Measurements from ENCODE around the gene MED27.

MED27 gene

DNA sequence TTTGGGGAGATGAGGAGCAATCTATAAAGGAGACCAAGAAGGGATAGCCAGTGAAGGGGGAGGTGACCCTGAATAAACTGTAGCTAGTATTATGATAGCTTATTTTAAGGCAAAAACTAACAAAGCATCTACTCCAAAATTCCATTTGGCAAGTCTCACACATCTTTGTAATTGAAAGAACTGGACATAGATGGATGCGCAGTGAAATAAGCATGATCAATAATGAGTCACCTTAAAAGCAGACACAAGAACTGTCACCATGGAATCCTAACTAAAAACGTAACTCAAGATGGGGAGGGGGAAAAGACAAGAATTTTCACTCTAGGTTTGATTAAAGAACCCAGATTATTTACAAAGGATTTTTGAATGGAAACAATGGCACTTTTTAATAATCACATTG lies 164.5 kb downstream of the MED27 start:
- DNase-seq, result no peak

DNA sequence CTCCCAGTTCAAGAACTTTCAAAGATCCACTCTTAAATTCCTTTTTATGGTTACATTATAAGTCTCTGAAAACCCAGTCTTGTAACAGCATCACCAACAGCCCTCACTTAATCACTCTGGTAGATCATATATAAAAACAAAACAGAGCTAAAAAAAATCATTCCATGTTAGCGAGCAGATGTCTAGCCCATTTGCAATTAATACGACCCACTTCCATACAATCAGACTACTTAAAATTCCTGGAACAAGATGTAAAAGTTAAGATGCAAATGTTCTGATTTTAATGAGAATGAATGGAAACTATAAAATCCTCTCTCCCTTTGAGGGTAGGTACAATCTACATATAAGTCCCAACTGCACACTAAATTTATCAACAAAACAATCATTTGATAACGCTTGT lies 167.0 kb downstream of the MED27 start:
- DNase-seq, result no peak

DNA sequence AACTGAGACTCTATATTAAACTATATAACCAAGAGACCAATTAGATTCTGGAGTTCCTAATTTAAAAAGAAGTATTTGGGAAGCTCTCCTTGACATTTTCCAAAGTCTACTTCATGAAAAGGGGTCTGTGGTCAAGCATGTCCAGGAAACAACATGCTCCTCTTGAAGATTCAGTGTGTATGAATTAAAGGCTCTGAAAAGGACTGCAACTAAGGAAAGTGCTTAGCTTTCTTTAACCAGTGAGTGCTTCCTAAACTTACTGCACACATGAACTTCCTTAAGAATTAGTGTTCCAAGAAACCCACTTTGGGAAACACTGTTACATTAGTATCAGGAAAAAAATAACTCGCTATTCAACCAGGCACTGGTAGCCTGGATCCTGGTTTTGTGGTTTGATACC lies 167.6 kb downstream of the MED27 start:
- DNase-seq, result no peak

DNA sequence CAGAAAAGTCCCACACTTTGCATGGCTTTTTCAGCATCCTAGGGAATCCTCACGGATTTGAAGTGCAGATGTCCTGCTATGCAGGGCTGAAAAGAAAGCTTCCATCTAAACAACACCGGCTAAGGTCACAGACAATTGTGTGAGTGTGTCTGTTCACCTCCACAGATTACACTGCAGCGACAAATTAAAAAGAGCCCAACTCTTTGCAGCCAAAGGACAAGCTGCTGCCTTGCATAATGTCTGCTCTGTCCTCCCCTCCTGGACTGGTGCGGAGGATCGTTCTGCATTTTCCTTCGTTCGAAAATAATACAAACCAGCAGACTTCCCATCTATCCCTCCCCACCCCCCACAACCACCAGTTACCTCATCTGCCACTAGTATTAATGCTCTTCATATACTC lies 169.1 kb downstream of the MED27 start:
- no peak for DNase-seq

DNA sequence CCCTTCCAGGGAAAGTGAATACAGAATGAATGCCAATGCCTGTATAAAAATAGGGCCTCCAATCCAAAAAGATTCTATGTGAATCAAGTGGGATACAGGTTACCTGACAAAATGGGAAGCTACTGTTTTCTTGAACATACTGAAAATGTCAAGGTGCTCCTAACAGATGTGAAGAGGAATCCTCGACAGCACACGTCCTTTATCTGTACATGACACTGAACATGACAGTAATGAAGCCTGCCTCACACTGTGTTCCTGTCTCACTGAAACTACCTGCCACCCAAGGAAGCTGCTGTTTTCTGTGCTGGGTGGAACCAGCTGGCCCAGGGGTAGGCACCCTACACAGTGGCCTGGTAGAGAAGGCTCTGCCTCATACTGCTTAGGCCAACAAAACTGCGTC lies 174.5 kb downstream of the MED27 start:
- no peak for DNase-seq

DNA sequence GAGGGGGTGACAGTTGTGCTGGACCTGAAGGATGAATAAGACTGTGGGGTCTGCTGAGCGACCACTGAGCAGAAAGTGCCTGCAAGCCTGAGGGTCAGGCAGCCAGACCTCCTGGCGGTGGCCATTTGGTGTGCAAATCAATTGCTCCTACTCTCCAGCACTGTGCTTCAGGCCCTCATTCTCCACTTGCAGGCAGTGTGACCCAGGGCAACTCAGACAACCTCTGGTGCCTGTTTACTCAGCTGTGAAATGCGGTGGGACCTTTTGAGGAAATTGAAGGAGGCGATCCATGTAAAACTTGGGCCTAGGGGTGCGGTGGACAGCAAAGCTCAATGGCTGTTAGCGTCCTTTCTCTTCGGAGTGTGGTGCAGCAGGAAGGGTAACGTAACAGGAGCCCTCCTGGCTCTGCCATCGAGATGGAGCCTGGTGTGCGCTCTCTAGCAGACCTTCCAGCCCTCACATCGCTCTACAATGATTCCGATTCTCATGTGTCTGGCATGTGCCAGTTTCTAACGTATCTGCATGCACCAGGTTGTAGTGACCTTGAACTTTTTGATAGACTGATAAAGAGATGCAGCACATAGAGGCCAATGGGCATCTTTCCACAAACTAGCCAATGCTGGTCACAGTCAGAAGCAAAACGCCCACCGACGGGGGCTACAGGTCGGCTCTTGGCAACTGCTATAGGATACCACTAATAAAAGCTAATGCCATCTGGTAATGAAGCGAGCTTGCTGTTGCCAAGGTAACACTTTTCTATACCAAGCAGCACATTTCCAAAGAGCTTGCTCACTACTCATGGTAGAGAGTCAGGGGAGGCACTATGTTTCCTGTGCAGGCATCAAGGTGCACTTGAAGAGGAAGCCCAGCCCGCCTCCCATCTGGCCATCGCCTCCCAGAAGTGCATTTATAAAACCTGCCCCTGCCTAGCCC lies 180.1 kb downstream of the MED27 start:
- no peak for DNase-seq

DNA sequence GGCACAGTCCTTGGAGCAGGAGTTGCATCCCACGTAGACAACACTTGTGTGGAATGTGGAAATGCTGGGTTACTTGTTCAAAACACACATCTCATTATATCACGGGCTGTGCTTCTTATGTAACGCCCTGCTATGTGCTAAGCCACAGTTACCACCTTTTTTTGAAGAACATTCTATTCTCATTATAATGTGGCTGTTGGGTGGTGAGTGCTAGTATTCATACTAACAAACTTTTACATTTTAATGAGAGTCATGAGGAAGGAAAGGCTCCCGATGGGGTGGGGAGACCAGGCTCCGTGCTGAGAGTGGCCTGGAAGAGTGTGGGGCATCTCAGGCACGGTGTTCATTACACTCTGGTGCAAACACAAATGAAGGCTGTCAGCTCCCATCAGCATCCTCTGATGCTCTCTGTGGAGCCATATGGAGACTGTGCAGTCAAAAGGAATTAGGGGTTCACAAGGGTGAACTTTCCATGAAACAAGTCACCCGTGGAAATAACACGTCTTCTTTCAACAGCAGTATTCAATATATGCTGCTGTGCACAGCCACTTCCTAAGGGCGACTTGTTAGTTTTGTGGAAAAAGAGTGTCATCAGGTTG lies 186.7 kb downstream of the MED27 start:
- DNase-seq, result no peak

DNA sequence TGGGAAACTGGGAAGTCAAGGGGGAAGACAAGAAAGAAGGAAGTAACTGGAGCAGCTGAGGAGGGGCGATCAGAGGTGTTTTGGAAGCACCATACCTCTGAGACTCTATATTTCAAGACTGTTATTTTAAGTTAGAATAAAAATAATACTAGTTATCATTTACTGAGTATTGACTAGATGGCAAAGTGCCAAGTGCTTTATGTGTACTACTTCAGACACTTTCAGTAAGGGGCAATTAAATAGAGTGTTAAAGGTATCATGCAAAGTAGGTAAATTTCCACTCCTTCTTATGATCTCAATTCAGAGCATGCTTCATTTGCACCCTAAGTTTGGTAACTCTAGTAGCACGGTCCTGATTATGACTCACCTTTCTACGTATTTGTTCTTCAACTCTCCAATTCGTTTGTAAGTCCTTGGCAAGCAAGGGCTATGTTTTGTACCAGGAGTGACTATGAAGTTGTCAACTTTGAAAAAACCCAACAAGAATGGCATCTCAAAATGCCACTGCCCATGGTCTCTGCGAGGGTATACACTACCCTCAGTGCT lies 187.4 kb downstream of the MED27 start:
- no peak for DNase-seq

DNA sequence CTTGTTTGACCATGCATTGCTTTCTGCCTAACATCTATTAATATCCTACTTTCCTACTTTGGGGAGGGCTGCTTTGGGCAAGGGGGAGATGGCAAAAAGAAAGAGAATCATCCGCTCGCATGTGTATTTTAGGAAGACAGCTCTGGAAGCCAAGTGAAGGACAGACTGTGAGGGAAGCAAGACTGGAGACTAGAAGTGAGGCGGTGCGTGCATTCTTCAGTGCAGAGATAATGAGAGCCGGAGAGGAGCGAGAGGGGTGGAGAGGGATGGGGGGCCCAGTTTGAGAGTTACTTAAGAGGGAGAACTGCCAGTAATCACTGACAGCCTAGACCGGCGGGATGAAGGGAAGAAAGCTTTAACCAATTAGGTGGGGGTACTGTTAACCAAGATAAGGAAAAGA lies 188.1 kb downstream of the MED27 start:
- no peak for DNase-seq

DNA sequence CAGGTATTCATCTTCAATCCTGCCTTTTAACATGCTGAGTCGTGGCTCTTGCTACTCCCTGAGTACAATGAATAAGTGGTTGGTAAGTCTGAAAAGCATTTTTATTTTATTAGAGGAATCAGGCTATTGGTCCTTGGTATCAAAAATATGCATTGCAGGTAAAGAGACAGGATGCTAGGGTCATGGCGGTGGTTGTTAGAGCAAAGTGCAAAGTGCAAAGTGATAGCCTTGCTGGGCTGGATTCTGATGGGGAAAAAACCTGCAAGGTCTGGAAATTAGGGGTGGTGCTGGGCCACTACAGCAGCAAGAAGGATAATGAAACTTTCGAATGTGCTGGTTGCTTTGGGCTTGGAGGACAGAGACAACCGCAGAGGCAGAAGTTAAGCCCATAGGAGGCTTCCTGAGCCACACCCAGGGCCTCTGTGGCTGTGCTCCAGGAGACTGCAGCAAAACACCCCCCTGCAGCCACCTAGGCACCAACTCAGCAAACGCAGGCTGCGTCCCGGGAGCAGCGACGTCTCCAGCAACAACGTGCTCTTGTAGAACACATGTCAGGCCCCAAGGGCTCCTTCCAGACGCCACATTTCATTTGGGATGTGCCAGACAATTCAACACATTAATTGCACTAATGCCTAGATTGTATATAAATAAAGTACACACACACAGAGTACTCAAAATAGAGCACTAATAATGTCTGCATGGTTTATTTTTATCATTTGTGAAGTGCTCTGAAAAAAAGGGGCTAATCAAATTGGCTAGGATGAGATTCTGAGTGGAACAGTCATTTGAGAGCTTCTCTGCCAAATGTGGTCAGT lies 190.0 kb downstream of the MED27 start:
- no peak for DNase-seq

DNA sequence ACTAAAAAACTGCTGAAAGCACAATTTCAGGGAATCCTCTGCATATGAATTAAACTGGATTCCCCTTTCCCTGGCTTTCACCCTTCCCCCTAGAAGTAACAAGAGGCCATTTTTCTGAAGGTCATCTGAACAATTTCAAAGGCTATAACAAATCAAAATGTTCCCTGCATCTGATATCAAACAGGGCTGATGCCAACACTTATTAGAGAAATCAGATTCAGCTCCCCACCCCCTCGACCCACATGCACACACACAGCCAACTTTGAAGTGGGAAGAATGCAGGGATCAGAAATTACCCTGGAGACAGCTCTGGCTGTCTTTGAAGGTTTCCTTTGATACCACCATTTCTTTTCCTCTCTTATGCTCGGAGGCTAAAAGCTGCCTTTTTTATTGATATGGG lies 190.7 kb downstream of the MED27 start:
- no peak for DNase-seq

DNA sequence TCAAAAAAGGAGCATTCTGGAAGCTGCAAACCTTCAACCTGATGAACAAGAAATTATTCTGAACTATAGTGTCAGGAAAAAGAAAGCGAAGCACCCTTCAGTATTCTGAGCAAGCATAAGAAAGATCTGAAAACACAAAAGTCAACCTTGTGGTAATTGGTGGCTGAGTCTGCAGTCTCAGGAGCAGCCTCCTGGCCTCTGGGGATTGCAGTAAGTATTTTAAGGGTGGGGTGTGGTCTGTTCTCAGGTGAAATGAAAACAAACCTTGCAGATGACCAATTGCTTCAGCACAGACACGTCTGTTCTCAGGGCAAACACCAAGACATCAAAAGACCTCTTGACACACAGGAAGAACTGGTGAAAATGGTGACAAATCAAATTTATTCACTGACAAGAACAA lies 192.0 kb downstream of the MED27 start:
- DNase-seq, result no peak

DNA sequence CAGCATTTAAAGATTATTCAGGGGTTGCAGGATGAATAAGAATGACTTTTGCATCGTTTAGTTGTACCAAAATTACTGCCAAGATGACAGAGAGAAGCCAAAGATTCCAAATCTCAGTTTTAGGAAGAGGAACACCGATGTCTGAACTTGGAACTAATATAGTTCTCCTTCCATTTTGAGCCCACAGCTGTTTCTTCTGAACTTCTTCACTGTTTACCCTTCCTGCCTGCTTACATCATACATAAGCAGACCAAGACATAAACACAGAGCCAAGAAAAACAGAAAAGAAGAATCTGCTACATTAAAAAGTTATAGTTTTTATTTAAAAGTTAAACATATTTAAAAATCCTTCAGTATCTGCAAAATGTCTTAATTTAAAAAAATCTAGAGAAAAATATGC lies 192.8 kb downstream of the MED27 start:
- DNase-seq, result no peak

DNA sequence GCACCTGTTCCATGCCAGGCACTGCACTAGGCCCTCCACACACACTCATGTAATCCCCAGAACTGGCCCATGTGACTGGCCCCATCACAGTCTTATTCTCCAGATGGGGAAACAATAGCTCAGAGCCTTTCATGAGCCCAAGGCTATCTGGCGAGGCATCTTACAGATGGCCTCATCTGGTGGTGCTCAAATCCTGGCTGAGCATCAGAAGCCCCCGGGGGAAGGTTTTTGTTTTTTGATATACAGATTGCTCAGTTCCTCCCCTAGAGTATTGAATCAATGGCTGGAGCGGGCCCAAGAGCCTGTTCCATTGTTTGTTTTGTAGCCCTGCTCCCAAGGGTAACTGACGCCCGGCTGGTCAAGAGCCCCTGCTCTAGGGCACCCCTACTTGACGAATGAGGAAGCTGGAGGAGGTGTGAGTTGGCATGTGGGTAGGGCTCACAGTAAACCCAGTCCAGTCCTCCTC lies 194.5 kb downstream of the MED27 start:
- DNase-seq, result no peak

DNA sequence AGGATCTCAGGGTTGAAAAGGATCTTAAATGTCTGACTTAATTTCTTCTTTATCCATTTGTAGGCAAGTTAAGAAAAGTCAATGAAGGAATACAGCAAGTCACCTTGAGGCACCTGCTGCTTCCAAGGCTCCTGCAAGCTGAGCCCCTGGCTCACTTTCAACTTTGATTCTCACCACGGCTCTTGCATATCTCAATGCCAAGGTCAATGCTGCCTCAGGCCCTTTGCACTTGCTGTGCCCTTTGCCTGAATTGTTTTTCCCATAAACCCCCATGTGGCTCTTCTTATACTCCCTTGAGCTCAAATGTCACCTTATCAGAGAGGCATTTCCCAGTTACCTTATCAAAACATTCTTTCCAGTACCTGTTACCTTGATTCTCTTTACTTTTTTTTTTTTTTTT lies 195.4 kb downstream of the MED27 start:
- DNase-seq, result no peak

DNA sequence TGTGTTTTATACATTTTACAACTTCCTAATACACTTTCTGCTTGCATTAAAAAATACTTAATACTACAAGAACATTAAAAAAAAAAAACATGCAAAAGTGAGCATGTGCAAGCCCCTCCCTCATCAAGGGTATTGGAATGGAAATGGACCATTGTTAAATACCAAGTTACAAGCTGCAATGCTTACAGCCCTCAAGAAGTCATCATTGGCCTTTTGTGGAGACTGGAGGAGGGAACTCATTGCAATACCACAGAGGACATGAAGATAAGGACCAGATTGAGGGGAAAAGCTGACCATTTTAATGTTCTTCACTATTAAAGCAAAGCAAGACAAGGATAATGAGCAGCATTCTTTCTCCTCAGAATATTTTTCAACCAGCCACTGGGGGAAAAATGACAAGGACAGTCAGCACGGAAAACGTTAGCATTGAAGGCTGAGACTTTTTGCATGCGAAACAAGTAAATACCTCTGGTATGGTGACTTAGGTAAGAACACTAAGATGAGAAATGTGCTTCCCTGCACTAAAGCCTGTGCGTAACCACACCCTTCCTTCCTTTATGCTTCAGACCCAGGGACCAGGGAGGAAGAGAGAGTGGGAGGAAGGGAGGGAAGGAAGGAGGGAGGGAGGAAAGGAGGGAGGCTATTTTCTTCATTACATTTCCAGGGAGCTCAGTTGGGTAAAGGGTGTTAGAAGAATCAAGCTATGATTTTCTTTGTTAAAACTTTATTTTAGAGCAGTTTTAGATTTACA lies 198.7 kb downstream of the MED27 start:
- DNase-seq, result no peak

DNA sequence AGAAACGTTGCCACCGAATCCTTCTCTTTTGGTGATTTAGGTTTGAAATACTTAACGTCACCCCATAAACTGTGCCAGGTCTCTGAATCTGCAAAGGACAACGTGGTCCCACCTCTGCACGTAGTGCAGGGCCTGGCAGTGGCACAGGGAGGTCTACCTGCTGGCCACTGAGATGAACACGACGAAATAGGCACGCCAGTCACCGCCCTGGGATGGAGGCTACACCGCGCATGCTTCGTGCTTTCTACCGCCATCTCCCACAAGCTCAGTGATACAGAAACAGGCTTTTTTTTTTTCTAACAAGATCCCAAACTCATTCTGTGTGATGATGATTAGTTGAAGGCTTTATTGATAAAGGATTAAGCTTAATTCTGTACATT lies 199.8 kb downstream of the MED27 start:
- DNase-seq, result no peak

DNA sequence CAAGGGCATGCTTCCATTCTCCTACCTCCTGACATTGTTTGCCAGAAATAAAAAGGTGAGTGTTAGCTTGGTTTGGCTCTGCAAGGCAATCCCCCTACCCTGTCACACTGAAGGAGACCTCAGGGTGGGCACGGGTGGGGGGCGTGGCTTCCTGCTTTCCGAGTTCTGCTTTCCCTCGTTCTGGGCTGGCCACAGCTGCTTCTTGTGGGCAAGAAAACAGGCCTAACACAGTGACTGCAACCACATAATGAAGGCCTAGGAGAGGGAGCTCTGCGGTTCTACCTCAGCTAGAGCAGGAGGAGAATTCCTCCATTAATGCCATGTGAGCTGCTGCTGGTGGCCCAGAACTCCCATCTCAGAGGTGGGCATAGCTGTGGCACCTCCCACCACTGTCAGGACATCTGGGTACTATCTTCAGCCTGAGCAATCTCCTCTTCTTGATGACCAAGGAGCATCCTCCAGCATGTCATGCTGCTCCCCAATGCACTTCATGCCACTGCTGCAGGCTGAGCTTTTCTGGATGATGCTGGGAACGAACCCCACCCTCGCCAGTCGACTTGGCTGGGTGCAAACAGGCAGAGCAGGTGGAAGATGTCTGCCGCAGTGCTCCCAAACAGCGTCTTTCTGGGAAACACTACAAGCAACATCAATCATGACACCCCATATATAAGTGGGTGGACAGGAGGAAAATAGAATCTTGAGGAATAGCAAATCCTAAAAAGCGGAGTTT lies 200.3 kb downstream of the MED27 start:
- no peak for DNase-seq

DNA sequence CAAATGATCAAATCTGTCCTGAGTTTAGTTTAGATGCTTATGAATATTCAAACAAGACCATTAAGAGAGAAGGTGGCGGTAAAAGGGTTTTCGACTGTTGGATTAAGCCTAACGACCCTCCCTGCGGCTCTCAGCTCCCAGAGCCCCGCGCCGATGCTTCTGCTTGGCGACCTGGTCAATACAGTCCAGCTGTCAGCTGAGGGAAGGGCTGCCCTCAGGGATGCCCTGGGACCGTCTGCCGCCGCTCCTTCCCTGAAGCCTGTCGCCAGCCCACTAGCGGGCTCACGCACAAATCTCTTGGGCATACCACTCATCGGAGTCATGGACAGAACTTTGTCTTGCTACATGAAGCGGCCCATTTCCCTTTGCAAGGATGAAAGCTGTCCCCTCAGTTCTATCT lies 203.2 kb downstream of the MED27 start:
- DNase-seq, result no peak

DNA sequence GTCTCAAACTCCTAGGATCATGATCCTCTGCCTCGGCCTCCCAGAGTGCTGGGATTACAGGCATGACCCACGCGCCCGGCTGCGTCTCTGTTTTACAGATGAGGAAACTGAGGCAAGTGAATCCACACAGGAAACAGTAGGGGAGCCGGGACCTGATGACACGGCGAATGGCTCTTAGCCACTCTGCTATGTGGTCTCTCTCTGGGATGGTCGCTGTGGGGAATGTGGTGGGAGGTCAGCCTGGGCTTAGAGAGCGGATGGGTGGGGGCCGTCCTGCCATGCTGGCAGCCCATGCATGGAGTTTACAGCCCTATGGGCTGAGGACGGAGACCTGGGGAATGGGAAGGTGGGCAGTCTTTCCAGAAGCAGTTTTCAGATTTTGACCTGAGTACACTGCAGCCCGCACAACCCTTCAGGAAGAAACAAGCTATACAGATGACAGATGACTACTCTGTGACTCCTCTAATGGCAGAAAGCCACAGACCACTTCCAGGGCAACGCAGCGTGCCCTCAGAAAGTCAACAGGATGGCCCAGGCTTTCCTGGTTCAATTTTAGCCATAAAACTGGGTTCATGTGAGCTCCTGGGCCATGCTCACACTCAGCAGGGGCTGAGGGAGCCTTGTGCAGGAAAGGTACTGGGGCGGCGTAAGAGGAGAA lies 203.7 kb downstream of the MED27 start:
- no peak for DNase-seq

DNA sequence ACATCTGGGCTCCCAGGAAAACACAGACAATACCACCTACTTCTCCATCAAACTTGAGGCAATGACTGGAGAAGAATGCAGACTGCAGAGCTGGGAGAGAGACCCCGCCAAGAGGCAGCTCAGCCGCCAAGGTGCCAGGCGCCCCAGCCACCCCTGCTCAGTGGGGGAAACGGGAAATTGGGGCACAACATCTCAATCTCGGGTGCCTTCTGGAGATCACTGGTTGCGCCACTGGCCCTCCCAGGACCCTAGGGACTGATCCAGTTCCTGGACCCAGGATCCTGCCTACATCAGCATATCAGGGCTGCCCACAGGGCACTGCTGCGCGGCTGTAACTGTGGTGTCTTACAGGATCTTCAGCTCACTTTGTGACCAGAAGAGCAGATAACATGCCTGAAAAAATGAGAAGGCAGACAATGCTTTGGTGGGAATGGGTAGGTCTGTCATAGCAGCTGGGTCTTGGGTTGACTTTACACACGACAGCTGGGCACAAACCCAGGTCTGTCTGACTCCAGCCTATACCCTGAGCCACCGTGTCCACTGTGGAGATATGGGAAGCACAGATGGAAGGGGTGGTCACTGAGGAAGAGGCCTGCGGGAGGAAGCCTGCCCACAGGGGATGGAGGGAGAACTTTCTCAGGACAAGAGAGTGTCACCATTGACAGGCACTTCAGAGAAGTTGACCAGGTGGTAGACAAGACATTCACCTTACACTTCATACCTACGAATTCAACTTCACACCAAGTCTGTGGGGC lies 204.6 kb downstream of the MED27 start:
- DNase-seq, result no peak

All from inflammatory macrophage treated with lipopolysaccharide for 1 hour (primary cell).